GM21526 (cell line): ENCODE results near the gene ACADS.

Experiments
- ATAC-seq: cut with Tn5 transposase; IDR thresholded peaks from one replicate; pipeline ENCODE4 v1.9.1; 2021; ENCODE audit warnings: moderate library complexity; ENCODE audit not compliant: unreplicated experiment, low FRiP score

ACADS gene, protein sequence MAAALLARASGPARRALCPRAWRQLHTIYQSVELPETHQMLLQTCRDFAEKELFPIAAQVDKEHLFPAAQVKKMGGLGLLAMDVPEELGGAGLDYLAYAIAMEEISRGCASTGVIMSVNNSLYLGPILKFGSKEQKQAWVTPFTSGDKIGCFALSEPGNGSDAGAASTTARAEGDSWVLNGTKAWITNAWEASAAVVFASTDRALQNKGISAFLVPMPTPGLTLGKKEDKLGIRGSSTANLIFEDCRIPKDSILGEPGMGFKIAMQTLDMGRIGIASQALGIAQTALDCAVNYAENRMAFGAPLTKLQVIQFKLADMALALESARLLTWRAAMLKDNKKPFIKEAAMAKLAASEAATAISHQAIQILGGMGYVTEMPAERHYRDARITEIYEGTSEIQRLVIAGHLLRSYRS

DNA sequence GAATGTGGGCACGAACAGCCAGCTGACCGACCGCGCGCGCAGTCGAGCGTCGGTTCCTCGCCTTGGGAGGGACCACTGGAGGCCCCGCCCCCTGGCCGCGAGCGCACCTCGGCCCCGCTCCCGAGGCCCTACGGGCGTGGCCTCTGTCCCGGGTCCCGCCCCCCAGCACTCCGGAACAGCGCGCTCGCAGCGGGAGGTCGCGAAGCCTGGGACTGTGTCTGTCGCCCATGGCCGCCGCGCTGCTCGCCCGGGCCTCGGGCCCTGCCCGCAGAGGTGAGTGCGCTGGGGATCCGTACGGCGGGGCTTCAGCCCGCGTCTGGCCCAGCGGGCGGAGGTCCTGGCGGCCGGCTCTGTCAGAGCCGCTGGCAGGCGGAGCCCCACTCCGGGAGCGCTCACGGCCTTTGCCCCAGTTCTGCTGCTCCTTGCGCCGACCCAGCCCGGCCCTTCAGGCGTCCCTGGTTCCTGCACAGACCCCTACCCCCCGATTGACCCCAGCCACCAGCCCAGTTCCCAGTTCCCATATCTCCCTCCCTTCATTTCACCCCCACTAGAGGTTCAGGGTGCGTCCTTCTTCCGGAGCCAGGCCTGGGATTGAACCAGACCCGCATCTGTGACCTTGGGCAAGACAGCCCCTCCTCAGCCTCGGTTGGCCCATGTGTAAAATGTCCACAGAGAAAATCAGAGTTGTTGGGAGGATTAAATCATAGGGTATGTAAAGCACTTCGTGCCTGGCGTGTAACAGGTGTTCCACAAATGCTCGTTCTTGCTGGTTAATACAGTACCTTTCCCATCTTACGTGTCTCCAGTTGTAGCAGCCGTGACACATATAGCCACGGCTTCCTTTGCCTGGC, at the start of gene ACADS:
TSS of gene ACADS (plus strand) at position 168 of the 851 bp plus-strand sequence. CDS start at position 228, 60 bp downstream.
- peak; percentile 95 for ATAC-seq

DNA sequence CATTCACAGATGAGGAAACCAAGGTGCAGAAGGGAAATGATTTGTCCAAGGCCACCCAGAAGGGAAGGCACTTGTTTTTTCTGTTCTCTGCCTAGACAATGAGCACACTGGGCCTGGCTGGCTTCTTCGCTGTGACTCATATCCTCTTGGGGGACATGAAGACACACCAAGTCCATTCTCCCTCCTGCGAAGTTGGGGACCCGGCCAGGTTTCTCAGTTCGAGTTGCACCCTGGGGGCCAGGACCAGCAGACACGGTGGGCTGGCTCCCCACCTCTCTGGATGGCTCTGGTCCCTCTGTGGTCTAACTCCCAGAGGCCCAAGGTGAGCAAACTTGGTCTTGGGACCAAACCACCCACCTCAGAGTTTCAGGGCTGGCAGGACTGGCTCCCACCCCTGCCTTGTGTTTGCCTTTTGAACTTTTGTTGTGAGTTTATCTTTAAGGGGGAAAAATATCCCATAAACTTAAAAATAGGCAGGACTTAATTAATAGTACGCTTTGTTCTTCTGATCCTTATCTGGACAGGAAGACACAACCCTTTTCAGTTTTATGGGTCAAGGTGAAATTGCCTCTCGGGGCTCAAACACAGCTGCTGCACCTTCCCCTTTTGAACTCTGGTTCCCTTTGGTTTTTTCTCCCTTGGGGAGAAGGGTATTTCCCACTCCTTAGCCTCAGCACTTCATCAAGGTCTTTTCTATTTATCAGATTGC, 47.7 kb upstream of the ACADS start:
- ATAC-seq: no peak

DNA sequence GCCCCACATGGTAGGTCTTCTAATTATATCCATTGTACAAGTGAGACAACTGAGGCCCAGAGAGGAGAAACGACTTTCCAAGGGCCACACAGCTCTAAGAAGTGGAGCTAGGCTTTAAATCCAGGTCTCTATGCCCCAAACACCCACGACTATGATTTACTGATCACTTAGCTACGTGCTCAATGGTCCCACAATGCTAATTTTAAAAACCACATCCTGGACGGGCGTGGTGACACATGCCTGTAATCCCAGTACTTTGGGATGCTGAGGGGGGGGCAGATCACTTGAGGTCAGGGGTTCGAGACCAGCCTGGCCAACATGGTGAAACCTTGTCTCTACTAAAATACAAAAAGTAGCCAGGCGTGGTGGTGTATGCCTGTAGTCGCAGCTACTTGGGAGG, 47.1 kb upstream of the ACADS start:
- ATAC-seq: no peak

DNA sequence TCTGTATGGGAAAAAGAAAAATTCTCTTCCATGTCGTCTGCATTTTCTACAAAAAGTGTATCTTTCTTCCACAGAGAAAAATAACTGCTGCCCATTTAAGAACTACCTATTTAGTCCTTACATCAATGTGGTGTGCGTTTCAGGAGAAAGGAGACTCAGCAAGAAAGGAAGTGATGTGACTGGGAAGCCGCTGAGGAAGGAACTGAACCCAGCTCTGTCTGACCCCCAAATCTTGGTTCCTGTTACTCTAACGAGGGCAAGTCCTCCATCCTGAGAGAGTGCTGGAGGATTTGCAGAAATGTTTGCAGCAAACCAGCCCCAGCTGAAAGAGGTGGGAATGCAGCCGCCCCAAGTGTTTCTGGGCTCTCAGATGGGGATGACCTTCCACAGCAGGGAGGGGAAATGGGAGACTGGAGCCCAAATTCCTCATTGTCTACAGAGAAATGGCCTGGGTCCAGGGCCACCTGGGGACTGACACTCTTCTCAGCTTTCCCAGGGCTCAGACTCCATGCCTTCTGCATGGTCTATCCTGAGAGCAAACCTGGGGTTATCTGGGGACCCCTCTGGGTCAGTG, 45.4 kb upstream of the ACADS start:
- ATAC-seq: no peak

DNA sequence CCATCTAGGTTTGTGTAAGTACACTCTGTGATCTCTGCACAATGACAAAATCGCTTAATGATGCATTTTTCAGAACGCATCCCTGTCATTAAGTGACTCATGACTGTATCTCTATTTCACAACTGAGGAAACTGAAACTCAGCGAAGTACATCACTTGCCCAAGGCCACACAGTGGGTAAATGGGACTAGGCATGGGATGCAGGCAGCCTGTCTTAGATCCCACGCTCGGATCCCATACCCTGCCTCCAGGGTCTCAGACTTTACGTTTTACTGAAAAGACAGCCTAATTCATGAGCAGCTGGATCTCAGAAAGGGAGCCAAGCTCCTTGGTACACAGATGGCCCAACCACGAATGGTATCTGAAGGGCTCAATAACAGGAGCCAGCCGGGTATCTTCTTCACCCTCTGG, 41.1 kb upstream of the ACADS start:
- no peak for ATAC-seq

DNA sequence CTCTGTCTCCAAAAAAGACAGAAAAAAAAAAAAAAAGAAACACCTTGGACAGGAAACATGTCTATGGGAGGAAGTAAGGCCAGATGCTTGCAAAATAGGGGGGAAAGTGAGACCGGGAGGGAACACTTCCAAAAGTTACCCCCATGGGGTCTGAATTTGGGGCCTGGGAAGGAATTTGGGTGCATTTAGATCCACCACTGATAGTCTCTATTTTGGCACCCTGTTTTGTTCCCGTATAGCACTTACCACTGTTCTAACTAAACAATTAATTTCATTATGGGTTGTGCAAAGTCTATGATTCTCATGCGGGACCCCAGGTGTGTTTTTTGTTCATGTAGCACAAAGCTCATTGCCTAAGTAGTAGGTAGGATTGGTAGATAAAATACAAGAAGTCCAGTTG, 40.1 kb upstream of the ACADS start:
- ATAC-seq: no peak

DNA sequence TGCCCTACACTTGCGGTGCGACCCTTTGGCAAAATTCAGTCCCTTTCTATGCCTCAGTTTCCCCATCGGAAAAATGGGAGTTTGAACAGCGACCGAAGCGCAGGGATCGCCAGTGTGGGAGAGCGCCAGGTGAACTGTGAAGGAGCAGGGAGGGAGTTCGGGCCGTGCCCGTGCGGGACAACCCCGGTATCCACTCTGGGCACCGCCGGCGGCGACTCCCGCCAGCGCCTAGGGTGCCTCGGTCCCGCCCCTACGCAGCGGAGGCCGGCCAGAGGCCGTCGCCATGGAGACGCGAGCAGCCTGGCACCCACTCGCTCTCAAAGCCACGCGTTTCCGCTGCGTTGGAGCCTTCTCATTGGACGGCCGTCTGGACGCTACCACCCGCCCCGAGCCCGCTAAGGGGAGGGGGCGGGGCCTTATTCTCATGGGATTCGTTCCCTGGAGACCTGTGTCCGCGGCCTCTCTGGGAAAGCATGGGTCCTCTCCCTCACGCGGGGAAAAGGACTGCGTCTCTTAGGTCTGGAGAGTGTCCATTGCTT, 39.4 kb upstream of the ACADS start:
- peak; percentile 68 for ATAC-seq

DNA sequence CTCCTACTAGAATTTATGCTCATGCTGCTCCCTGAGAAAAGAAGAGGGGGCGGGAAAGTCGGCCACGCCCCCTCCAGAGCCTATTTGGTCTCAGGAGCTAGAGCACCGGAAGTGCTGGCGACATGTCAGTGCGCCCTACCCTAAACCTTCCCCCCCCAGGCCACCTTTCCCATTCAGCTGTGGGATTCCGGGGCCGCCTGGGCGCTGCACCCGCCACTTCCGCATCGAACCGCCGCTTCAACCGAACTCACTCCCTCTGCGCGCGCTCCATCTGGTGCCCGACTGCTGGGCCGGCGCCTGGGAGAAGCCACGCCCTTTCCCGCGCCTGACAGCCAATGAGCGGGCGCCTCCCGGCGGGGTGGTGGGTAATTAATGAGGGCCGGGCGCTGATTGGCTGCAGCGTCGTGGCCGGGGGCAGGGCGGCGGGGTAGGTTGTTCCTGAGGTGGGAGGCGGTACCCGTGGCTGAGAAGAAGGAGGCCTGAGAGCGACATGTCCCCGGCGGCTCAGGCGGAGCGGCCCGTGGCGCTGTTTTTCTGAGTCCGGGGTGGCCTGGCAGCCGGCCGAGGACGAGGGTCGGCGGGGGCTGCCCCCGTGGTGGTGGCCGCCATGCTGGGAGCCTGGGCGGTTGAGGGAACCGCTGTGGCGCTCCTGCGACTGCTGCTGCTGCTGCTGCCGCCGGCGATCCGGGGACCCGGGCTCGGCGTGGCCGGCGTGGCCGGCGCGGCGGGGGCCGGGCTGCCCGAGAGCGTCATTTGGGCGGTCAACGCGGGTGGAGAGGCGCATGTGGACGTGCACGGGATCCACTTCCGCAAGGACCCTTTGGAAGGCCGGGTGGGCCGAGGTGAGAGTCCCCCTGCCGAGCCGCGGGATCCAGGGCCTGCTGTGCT, 38.7 kb upstream of the ACADS start, which contains the start of gene MLEC:
TSS of gene MLEC (plus strand) at position 460 of the 888 bp plus-strand sequence. CDS start at position 608, 148 bp downstream.
- ATAC-seq: peak; percentile 62

DNA sequence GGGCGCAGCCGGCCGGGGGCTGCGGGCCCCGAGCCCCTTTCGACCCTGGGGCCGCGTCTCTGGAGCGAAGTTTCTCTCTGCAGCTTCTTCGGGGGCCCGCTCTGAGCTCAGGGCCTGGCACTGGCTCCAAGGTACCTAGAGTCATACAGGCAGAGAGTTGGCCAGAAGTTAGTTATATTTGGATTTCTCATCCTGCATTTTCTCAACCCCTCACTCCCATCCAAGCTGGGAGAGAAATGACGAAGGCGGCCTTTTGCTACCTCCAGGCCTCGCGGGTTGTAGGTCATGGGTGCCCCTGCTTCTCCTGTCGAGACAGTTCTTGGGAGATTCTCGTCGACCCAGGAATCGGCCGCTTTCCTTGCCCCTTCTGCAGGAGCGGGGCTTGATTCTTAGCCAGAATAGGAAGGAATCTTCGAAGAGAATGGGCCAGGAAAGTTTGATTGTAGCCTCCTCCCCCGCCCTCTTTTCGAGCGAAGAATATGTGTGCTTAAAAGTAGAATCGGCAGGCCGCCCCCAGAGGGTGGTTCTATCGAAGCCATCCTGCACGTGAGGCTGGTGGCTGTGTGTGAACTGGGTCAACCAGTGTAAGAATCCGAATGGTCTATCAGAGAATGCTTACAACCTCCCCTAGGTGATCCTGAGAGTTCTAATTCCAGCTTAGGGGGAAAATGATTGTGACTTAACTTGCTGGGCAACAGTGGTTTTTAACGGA, 37.9 kb upstream of the ACADS start:
- no peak for ATAC-seq

DNA sequence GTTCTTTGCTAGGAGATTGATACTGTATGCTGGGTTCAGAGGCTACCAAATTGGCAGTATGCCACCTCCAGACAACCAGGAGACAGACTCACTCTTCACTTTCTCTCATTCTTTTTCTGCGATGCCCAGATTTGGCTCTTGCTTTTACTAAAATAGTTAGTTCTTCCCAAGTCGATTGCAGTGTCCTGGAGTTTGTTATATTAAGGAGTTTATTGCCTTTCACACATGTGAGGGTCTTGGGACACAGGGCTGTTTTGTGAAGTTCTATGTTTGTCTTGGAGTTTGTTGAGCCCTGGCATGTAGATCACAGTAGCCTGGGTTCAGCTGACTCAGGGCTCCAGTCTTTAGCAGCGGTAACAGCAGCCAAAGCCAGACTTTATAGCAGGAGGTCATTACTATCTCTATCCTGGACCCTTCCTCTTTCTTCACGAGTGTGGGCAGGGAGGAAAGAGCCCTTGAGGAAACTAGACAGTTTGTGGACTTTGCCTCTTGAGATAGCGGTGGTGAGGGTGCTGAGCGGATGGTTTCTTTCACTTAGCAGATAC, 37.0 kb upstream of the ACADS start:
- no peak for ATAC-seq

DNA sequence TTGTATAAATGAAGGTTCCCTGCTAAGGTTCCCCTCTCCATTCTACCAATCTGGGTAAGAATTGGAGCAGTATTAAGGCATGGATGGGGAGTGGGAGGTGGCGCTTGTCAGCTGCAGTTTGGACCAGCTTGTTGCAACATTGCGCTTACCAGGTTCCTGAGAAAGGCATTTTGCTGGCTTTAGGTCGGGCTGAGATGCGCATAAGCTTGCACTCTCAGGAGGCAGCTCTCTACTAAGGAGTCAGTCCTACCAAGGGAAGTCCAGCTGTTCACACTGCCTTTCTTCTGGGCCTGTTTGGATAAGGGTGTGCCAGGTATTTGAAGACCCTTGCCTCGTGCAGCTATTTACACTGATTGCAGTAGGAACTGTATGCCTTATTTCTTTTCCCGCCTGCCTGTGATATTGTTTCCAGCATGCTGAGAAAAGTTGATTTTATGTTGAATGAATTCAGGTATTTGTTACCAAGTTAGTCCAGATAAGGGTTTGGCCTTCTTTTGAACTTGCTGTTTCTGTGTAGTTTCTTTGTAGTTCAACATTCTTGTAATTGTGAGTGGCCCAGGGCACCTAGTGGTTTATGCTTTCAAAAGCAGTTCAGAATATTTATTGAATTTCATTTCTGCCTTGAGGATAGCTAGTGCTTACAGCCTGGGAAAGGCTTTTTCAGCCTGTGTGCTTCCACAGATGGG, 36.1 kb upstream of the ACADS start:
- no peak for ATAC-seq

DNA sequence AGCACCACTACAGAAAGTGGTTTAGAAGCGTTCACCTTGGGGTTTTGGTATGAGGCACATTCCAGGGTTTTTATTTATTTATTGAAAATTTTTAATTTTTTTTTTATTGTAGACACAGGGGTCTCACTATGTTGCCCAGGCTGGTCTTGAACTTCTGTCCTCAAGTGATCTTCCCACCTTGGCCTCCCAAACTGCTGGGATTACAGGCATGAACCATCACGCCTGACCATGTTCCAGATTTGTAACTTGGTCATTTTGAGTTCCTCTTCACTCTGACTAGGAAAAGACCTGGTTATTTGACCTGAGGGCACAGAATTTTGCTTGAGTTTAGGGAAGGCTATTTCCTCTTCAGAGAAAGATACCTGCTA, 35.6 kb upstream of the ACADS start:
- no peak for ATAC-seq

DNA sequence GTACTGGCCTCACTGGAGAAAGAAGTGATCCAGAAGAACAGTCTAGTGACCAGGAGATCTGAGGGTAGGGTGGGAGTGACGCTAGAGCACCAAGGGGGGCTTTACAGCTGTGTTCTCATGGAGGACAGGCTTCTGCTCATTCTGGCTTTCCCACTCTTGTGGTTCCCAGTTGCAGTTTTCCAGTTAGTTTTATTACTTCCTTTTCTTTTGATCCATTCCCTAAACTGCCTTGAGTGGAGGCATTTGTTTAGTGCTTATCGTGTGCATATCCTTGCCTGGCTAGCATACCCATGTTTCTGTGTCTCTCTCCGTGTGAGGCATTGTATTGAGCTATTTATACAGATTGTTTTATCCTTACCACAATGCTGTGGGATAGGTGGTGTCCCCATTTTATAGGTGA, 34.6 kb upstream of the ACADS start:
- ATAC-seq: no peak

DNA sequence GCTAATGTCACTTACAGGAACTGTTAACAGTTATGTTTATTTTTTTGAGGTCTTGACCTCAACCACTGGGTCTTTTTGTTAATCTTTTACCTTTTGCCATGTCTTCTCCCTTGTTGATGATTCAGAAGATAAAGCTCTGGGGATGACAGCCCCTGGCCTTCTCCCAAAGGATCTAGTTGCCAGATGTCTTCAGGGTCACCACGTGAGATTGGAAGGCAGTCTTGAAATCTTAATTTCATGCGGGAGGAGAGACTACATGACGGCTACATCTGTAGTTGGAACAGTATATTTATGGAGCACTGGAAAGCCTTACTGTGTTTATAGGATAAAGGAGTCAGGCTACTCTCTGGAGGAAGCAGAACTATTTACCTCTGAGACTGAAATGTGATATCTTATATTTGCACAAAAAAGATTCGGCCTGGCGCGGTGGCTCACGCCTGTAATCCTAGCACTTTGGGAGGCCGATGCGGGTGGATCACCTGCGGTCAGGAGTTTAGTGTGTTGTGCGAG, 33.0 kb upstream of the ACADS start:
- ATAC-seq: no peak

DNA sequence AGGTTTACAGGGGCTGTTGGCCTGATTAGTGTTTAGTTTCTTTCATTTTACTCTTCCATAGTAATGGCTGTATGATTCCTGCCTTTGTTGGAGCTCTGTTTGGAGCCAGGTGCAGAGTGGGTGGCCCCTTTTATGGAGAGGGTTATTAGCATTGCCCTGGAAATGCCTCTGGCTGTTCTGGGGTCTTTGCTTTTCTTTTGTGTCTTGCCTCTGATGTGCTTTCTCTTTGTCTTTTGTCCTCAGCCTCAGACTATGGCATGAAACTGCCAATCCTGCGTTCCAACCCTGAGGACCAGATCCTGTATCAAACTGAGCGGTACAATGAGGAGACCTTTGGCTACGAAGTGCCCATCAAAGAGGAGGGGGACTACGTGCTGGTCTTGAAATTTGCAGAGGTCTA, 31.8 kb upstream of the ACADS start:
- ATAC-seq: no peak

DNA sequence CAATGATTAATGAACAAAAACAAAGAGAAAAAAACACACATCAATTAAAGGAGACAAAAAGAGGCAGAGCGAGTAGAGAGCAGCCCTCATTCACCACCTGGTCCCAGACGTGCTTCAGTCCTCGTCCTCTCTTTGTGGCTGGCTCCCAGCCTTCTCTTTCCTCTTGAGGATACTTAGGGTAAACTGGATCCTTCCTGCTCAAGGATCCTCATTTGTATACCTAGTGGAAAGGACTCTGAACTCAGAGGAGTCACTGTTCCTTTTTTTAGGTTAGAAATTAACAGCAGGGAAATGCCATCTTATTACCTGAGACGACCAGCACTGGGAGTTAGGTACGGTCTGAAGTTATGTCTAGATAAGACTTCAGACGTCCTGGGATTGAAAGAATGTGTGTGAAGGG, 29.0 kb upstream of the ACADS start:
- no peak for ATAC-seq

DNA sequence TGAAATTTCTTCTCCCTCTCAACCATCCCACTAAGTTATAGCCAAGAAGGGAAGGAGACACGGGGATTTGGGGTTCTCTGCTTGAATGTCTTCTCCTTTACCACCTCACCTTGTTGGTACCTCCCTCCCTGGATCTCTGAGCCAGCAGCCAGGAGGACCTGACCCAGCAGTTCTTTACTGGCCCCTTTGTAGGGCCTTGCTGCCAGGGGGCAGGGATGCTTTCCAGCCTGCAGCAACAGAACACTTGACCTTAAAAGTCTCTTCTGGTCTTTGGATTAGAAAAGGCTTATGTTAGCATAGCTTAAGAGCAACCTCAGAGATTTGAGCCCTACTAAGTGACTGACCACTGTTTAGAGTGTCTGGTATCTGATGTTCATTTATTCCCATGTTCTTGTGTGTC, 28.3 kb upstream of the ACADS start:
- ATAC-seq: no peak

DNA sequence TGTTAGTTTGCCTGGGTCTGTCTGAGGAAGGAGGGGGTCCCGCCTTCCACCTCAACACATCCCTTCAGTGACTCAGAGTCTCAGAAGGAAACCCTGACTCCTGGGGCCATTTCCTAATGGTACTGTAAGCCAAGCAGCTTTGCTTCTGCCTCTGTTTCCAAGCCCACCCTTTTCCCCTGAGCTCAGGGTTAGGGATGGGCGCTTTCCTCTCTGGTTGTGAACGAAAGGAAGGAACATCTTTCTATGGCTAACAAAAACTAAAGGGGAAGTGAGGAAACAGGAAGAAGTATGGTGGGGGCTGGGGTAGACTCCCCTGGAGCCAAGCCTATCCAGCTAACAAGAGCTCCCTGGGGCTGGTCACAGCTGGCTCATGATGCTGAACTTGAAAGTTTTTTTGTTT, 27.0 kb upstream of the ACADS start:
- no peak for ATAC-seq
